IMR-90 (cell line): Measurements from ENCODE around the gene FANCM. TPM values are rescaled to one million over a fixed set of nuclear protein-coding genes. Genes with fewer than 3 reads are reported as not detected.

ENCODE experiments used
- ATAC-seq: fragments of 200-7000 bp; cut with Tn5 transposase; 2 replicates; pipeline ENCODE4 v1.9.1; 2020; ENCODE audit warnings: low read depth, mild to moderate bottlenecking, moderate library complexity
- BruUV-seq: library from RNA; stranded (reverse); fragments of 400-500 nt; replicated peaks from 2 replicates; lab custom pipeline; 2021; lab: Mats Ljungman, UMichigan
- CTCF ChIA-PET: fragments of 300-600 bp; formaldehyde crosslinking; extraction: SDS; loops from one replicate; lab custom pipeline; 2021; ENCODE audit warnings: antibody characterized with exemption; lab: Yijun Ruan, JAX
- POLR2A ChIA-PET: fragments of 300-600 bp; sonication (Branson Sonifier 250); formaldehyde crosslinking; loops from one replicate; lab custom pipeline; 2022; ENCODE audit warnings: antibody characterized with exemption; ENCODE audit not compliant: unreplicated experiment; lab: Charles Lee
- DNase-seq: peaks from one replicate; pipeline ENCODE4 v3.0.0; 2013
- H2AFZ ChIP-seq: replicated peaks from 2 replicates; pipeline ENCODE3; 2013; ENCODE audit warnings: low read length, mild to moderate bottlenecking; ENCODE audit not compliant: poor library complexity
- H2AK5ac ChIP-seq: 2 replicates; pipeline ENCODE4 v1.6.1; 2013; ENCODE audit warnings: low read depth, low read length, inconsistent platforms
- H2AK9ac ChIP-seq: replicated peaks from 2 replicates; pipeline ENCODE3; 2013; ENCODE audit warnings: mild to moderate bottlenecking, low read depth, low read length, moderate library complexity; ENCODE audit not compliant: poor library complexity
- H2BK120ac ChIP-seq: 2 replicates; pipeline ENCODE4 v1.6.1; 2013; ENCODE audit warnings: low read depth, low read length, inconsistent platforms
- H2BK15ac ChIP-seq: 3 replicates; pipeline ENCODE4 v1.6.1; 2013; ENCODE audit warnings: low read depth, low read length, inconsistent platforms
- H2BK20ac ChIP-seq: 2 replicates; pipeline ENCODE4 v1.6.1; 2013; ENCODE audit warnings: low read depth, mild to moderate bottlenecking, inconsistent platforms, low read length, moderate library complexity
- H2BK5ac ChIP-seq: 2 replicates; pipeline ENCODE4 v1.6.1; 2013; ENCODE audit warnings: mild to moderate bottlenecking, low read depth, low read length, inconsistent platforms; ENCODE audit not compliant: poor library complexity, severe bottlenecking
- H3K14ac ChIP-seq: replicated peaks from 2 replicates; pipeline ENCODE4 v1.6.1; 2013; ENCODE audit warnings: low read depth, low read length, inconsistent platforms
- H3K18ac ChIP-seq: 2 replicates; pipeline ENCODE4 v1.6.1; 2013; ENCODE audit warnings: low read depth, low read length, control low read depth
- H3K23ac ChIP-seq: 2 replicates; pipeline ENCODE4 v1.6.1; 2013; ENCODE audit warnings: low read depth, low read length, inconsistent platforms
- H3K27ac ChIP-seq: 2 replicates; pipeline ENCODE4 v1.5.1; 2013; ENCODE audit warnings: mild to moderate bottlenecking, control low read depth, low read length; ENCODE audit not compliant: insufficient read depth
- H3K27me3 ChIP-seq: 2 replicates; pipeline ENCODE4 v1.6.1; 2013; ENCODE audit warnings: low read length; ENCODE audit not compliant: control insufficient read depth, insufficient read depth
- H3K36me3 ChIP-seq: 2 replicates; pipeline ENCODE4 v1.6.1; 2013; ENCODE audit warnings: low read length, mixed read lengths; ENCODE audit not compliant: control insufficient read depth, insufficient read depth
- H3K4ac ChIP-seq: 2 replicates; pipeline ENCODE4 v1.6.1; 2013; ENCODE audit warnings: low read depth, low read length, inconsistent platforms
- H3K4me1 ChIP-seq: 2 replicates; pipeline ENCODE4 v1.6.1; 2013; ENCODE audit warnings: low read length, mixed read lengths; ENCODE audit not compliant: control insufficient read depth, insufficient read depth
- H3K4me2 ChIP-seq: 2 replicates; pipeline ENCODE4 v1.6.1; 2013; ENCODE audit warnings: low read depth, mild to moderate bottlenecking, control low read depth, low read length, moderate library complexity
- H3K4me3 ChIP-seq: 2 replicates; pipeline ENCODE4 v1.5.1; 2013; ENCODE audit warnings: low read depth, mild to moderate bottlenecking, control low read depth, low read length, moderate library complexity; ENCODE audit not compliant: insufficient read depth
- H3K56ac ChIP-seq: 2 replicates; pipeline ENCODE4 v1.6.1; 2013; ENCODE audit warnings: low read length, inconsistent platforms; ENCODE audit not compliant: insufficient read depth; ENCODE audit errors: extremely low read depth
- H3K79me1 ChIP-seq, 2 experiments: 2 replicates each; pipeline ENCODE4 v1.6.1; 2013; ENCODE audit warnings: low read length in 2 of 2, inconsistent platforms in 1 of 2, low read depth in 1 of 2
- H3K9ac ChIP-seq: 2 replicates; pipeline ENCODE4 v1.6.1; 2013; ENCODE audit warnings: low read depth, low read length, control low read depth
- H3K9me1 ChIP-seq: 2 replicates; pipeline ENCODE4 v1.6.1; 2013; ENCODE audit warnings: low read length, inconsistent platforms; ENCODE audit not compliant: insufficient read depth
- H3K9me3 ChIP-seq: 2 replicates; pipeline ENCODE4 v1.6.1; 2013; ENCODE audit warnings: low read length; ENCODE audit not compliant: control insufficient read depth, insufficient read depth
- H4K20me1 ChIP-seq: 2 replicates; pipeline ENCODE4 v1.6.1; 2013; ENCODE audit warnings: low read length, inconsistent platforms; ENCODE audit not compliant: insufficient read depth
- H4K5ac ChIP-seq: 2 replicates; pipeline ENCODE4 v1.6.1; 2013; ENCODE audit warnings: mild to moderate bottlenecking, low read depth, low read length, control low read depth
- H4K8ac ChIP-seq, 2 experiments: 2 replicates each; pipeline ENCODE4 v1.6.1; 2013; ENCODE audit warnings: low read depth in 2 of 2, low read length in 2 of 2, control low read depth in 1 of 2, inconsistent platforms in 1 of 2
- H4K91ac ChIP-seq: 2 replicates; pipeline ENCODE4 v1.6.1; 2013; ENCODE audit warnings: low read depth, low read length, inconsistent platforms; ENCODE audit not compliant: insufficient read depth
- CEBPB ChIP-seq: IDR thresholded peaks from 2 replicates; pipeline ENCODE4 v1.6.1; 2012; ENCODE audit warnings: low read depth, low read length, improper control_type of control experiment
- MXI1 ChIP-seq: IDR thresholded peaks from 2 replicates; pipeline ENCODE4 v1.6.1; 2012; ENCODE audit warnings: low read depth, mild to moderate bottlenecking, low read length, moderate library complexity, borderline replicate concordance
- NFE2L2 ChIP-seq: fragments of 150-350 bp; IDR thresholded peaks from 2 replicates; pipeline ENCODE4 v1.6.1; 2016; ENCODE audit warnings: low read depth, mild to moderate bottlenecking, low read length
- WGBS, 2 experiments: methylation state at CpG; one replicate each; pipeline versions ENCODE4 v1.1.5 to v1.1.7; 2013; ENCODE audit warnings: missing lambda C conversion rate in 2 of 2; ENCODE audit not compliant: insufficient read length in 1 of 2; ENCODE audit errors: extremely low coverage in 2 of 2; 5-methylcytosine and 5-hydroxymethylcytosine counted together
- dilution Hi-C: fragments of 300-500 bp; cut with HindIII; formaldehyde crosslinking; loops from one replicate; pipeline ENCODE4 v1.14.3; 2018; ENCODE audit warnings: low sequenced_read_pairs; ENCODE audit not compliant: unreplicated experiment
- in situ Hi-C: fragments of 300-500 bp; cut with MboI; formaldehyde crosslinking; loops from 3 replicates; pipeline ENCODE4 v1.14.3; 2019; ENCODE audit warnings: low sequenced_read_pairs, inconsistent platforms, mixed read lengths
- intact Hi-C: fragments of 100-400 bp; cut with micrococcal nuclease; formaldehyde crosslinking; loops from 2 replicates; pipeline ENCODE4 v1.10.0; 2022
- polyA plus RNA-seq, 3 experiments: library from polyadenylated mRNA; depleted of rRNA; stranded (reverse); fragments of >200 nt; gene quantifications; 2 replicates each; pipeline ENCODE4 v1.2.3, GENCODE V29; 2012; ENCODE audit warnings: low replicate concordance in 1 of 3
- total RNA-seq: library from RNA; depleted of rRNA; stranded (reverse); fragments of >200 nt; gene quantifications from 2 replicates; pipeline ENCODE4 v1.2.3, GENCODE V29; 2012

The FANCM gene
- total and polyA plus RNA-seq, 2 of the 4 experiments (the other 2 are of a cell fraction) = 1.7 to 7.0 TPM

DNA sequence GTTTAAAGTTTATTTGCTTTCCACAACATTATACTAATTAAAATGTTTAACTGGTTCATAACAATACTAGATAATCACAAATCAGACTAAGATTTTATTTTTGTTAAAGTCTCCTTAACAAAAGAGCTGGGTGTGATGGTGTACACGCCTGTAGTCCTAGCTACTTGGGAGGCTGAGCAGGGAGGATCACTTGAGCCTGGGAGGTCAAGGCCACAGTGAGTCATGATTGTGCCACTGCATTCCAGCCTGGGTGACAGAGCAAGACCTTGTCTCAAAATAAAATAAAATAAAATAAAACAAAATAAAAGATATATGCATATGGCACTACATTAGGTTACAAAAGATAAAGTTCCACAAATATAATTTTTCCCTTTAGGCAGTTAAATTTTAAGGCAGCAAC is 111.7 kb downstream of the FANCM start:
- dilution Hi-C loops = no loop called here
- H2BK120ac ChIP-seq = no peak overlapping the region
- POLR2A ChIA-PET = no interaction called here

More for the DNA sequence above, 111.7 kb downstream of the FANCM start:
- H4K91ac ChIP-seq = no peak overlapping the region
- no peak overlapping the region for H3K4me3 ChIP-seq
- no peak overlapping the region for H3K9ac ChIP-seq
- H2AK5ac ChIP-seq = no peak overlapping the region
- H3K79me1 ChIP-seq = peaks cover 20 to 27% of the 10 kb centered on the region in 2 experiments
- CTCF ChIA-PET = no interaction called here
- H3K56ac ChIP-seq = no peak overlapping the region
- no peak overlapping the region for H4K5ac ChIP-seq
- H3K14ac ChIP-seq = no peak overlapping the region
- H2AK9ac ChIP-seq = no peak overlapping the region
- TF ChIP-seq NFE2L2 (no peak), MXI1 (no peak), CEBPB (no peak)
- H2BK15ac ChIP-seq = no peak overlapping the region
- H3K18ac ChIP-seq = no peak overlapping the region
- H2AFZ ChIP-seq = no peak overlapping the region
- no peak overlapping the region for H3K23ac ChIP-seq
- H3K4me1 ChIP-seq = peaks cover 3% of the 10 kb centered on the region; the same call in 1 of the 2 replicates
- H3K9me1 ChIP-seq = peaks cover 3% of the 10 kb centered on the region; the same call in 1 of the 2 replicates
- H4K8ac ChIP-seq = no peak overlapping the region
- no peak overlapping the region for H3K4me2 ChIP-seq
- no peak overlapping the region for H3K27ac ChIP-seq
- in situ Hi-C loops = no loop called here
- no peak overlapping the region for H2BK20ac ChIP-seq
- no peaks in the 10 kb centered on the region for H3K9me3 ChIP-seq
- no CpG with 5 or more reads among the region's 1 CpG for WGBS, 2 experiments
- H2BK5ac ChIP-seq = no peak overlapping the region
- BruUV-seq = no TSS peak
- no peak for DNase-seq
- no peaks in the 10 kb centered on the region for H3K27me3 ChIP-seq
- intact Hi-C loops = no loop called here
- H4K20me1 ChIP-seq = peaks cover 4% of the 10 kb centered on the region; the same call in 1 of the 2 replicates
- ATAC-seq = no peak
- no peak overlapping the region for H3K4ac ChIP-seq
- no peaks in the 10 kb centered on the region for H3K36me3 ChIP-seq
